K562 (cell line): ENCODE data around the gene PGAP2. TPM values are rescaled to one million over a fixed set of nuclear protein-coding genes. Genes with fewer than 3 reads are reported as not detected.
A peak's percentile ranks its signal among the peaks of the same experiment; 100 is the strongest.

ENCODE experiments used
- ATF2 ChIP-seq: sonication (generic); formaldehyde crosslinking; IDR thresholded peaks from 2 replicates; pipeline ENCODE4 v1.8.1; 2022; ENCODE audit warnings: missing genetic modification reagents
- E2F5 ChIP-seq: sonication (generic); formaldehyde crosslinking; IDR thresholded peaks from 2 replicates; pipeline ENCODE4 v1.8.0; 2022; ENCODE audit warnings: mild to moderate bottlenecking, missing genetic modification reagents
- E4F1 ChIP-seq: fragments of 250-450 bp; sonication (Bioruptor Pico); IDR thresholded peaks from 2 replicates; pipeline ENCODE4 v1.5.0; 2021; ENCODE audit warnings: mild to moderate bottlenecking, borderline replicate concordance
- FOXJ3 ChIP-seq: sonication (generic); formaldehyde crosslinking; IDR thresholded peaks from 2 replicates; pipeline ENCODE4 v1.4.0; 2020; ENCODE audit warnings: mild to moderate bottlenecking, missing genetic modification reagents
- GMEB1 ChIP-seq: fragments of 250-450 bp; sonication (Bioruptor Pico); IDR thresholded peaks from 2 replicates; pipeline ENCODE4 v1.4.0; 2020; ENCODE audit warnings: mild to moderate bottlenecking
- HOMEZ ChIP-seq: fragments of 250-450 bp; sonication (Bioruptor Pico); IDR thresholded peaks from 2 replicates; pipeline ENCODE4 v1.4.0; 2020; ENCODE audit warnings: mild to moderate bottlenecking, moderate library complexity
- JUNB ChIP-seq: fragments of 450-650 bp; formaldehyde crosslinking; conservative IDR thresholded peaks from 2 replicates; pipeline ENCODE4 v1.4.0; 2020; ENCODE audit warnings: mild to moderate bottlenecking
- LEF1 ChIP-seq: fragments of 450-650 bp; IDR thresholded peaks from 2 replicates; pipeline ENCODE4 v1.6.1; 2016; ENCODE audit warnings: mild to moderate bottlenecking
- NUFIP1 ChIP-seq: fragments of 450-650 bp; IDR thresholded peaks from 2 replicates; pipeline ENCODE4 v1.6.1; 2018; ENCODE audit not compliant: partially characterized antibody
- RBM17 ChIP-seq: fragments of 200-400 bp; formaldehyde crosslinking; IDR thresholded peaks from 2 replicates; pipeline ENCODE4 v1.6.1; 2017; ENCODE audit warnings: low read depth, mild to moderate bottlenecking, low read length, borderline replicate concordance
- SMAD2 ChIP-seq: fragments of 150-350 bp; IDR thresholded peaks from 2 replicates; pipeline ENCODE4 v1.6.1; 2014; ENCODE audit warnings: low read depth, mild to moderate bottlenecking, low read length
- TFAM ChIP-seq: fragments of 250-450 bp; sonication (Bioruptor Pico); conservative IDR thresholded peaks from 2 replicates; pipeline ENCODE4 v1.5.0; 2021; ENCODE audit warnings: mild to moderate bottlenecking, moderate library complexity
- ZBTB43 ChIP-seq: sonication (generic); formaldehyde crosslinking; IDR thresholded peaks from 2 replicates; pipeline ENCODE4 v1.8.0; 2023; ENCODE audit warnings: mild to moderate bottlenecking, missing genetic modification reagents
- polyA plus RNA-seq, 8 experiments: library from polyadenylated mRNA; depleted of rRNA in 4 of 8; stranded (reverse) in 5 of 8; unstranded in 3 of 8; fragments of >200 nt; fragmentation: Nextera tagmentation in 2 of 8; fragmentation: Illumina TruSeq in 1 of 8; extraction: Ambion mirVana in 2 of 8; extraction: Trizol in 1 of 8; gene quantifications; 2 replicates each; pipeline versions ENCODE4 v1.2.1 to v1.2.3, GENCODE V29; 2011 to 2014; ENCODE audit warnings: inconsistent platforms in 1 of 8, missing spikeins in 1 of 8
- total RNA-seq, 7 experiments: library from RNA; depleted of rRNA in 6 of 7; stranded (reverse); fragments of >200 nt in 6 of 7; fragmentation: Illumina TruSeq in 2 of 7; extraction: Trizol in 2 of 7; gene quantifications; 2 replicates each; pipeline versions ENCODE4 v1.2.1 to v1.2.3, GENCODE V29; 2011 to 2021; ENCODE audit warnings: low replicate concordance in 1 of 7

PGAP2 gene
- total and polyA plus RNA-seq, 9 of the 15 experiments (the other 6 are each of a cell fraction or from before 2014, with no cell fraction given): 17.9 to 47.2 (median 33.7) TPM

- TF ChIP-seq GMEB1 (CRISPR knock-in tag): peak; percentile 95
- no peak for TF ChIP-seq TFAM (CRISPR knock-in tag)
- no peak for TF ChIP-seq RBM17
- 0 out of 2 replicates have a peak, but pooled peaks have one; percentile 58 for TF ChIP-seq JUNB (CRISPR knock-in tag)
- TF ChIP-seq SMAD2: no peak
- TF ChIP-seq HOMEZ: no peak
- TF ChIP-seq NUFIP1: no peak
- no peak for TF ChIP-seq E2F5 (CRISPR knock-in tag)
- no peak for TF ChIP-seq LEF1
- TF ChIP-seq ZBTB43 (CRISPR knock-in tag): peak; percentile 80; the same call in 1 of the 2 replicates
- no peak for TF ChIP-seq E4F1
- no peak for TF ChIP-seq ATF2 (CRISPR knock-in tag)
- no peak for TF ChIP-seq FOXJ3 (CRISPR knock-in tag)
Measured at GRCh38 chr11:3797329-3798090, 10.8 kb upstream of the PGAP2 start, which contains the start of gene NUP98 (continued).
